Measurements from ENCODE around the gene AXIN2.

AXIN2 gene

GRCh38 chr17:65544672-65545071 is 16.8 kb downstream of the AXIN2 start:
- no peak for ATAC-seq (ENCODE audit: insufficient read depth, low read depth)
- peaks cover 15% of the 10 kb centered on the region; the same call in 1 of the 2 replicates for H3K36me3 ChIP-seq (ENCODE audit: insufficient read depth, low read length)

GRCh38 chr17:65542610-65543009 is 18.8 kb downstream of the AXIN2 start:
- TF ChIP-seq CTCF (IDR thresholded peaks at IDR 0.05; ENCODE audit: borderline replicate concordance, extremely low read depth, low read length, poor library complexity, severe bottlenecking) (no peak), EZH2 (IDR thresholded peaks at IDR 0.05; ENCODE audit: borderline replicate concordance, low read depth, low read length, severe bottlenecking) (no peak)
- ATAC-seq (ENCODE audit: insufficient read depth, low read depth) (no peak), DNase-seq (no peak)
- Histone ChIP-seq H3K9me3 (ENCODE audit: insufficient read depth, low read length, severe bottlenecking) (no peaks in the 10 kb centered on the region), H3K4me2 (ENCODE audit: insufficient read depth, low read length) (no peak overlapping the region), H2AFZ (ENCODE audit: low read depth, low read length) (no peak overlapping the region), H3K36me3 (ENCODE audit: insufficient read depth, low read length) (peaks cover 9% of the 10 kb centered on the region), H3K4me3 (ENCODE audit: low read depth in 1 of 2, low read length in 2 of 2) (no peak overlapping the region), H3K4me1 (ENCODE audit: insufficient read depth, low read length) (no peaks in the 10 kb centered on the region), H3K79me2 (ENCODE audit: insufficient read depth, low read length) (no peaks in the 10 kb centered on the region), H3K27ac (ENCODE audit: low read length) (no peak overlapping the region), H3K9ac (ENCODE audit: low read depth, low read length) (no peak overlapping the region), H3K27me3 (ENCODE audit: insufficient read depth, low read length, poor library complexity) (no peaks in the 10 kb centered on the region), H4K20me1 (ENCODE audit: insufficient read depth, low read length) (peaks cover 9% of the 10 kb centered on the region)

More at GRCh38 chr17:65544672-65545071, 16.8 kb downstream of the AXIN2 start:
- DNase-seq: no peak
- H4K20me1 ChIP-seq (ENCODE audit: insufficient read depth, low read length): peaks cover 10% of the 10 kb centered on the region
- H3K9ac ChIP-seq (ENCODE audit: low read depth, low read length): no peak overlapping the region
- TF ChIP-seq EZH2 (IDR thresholded peaks at IDR 0.05; ENCODE audit: borderline replicate concordance, low read depth, low read length, severe bottlenecking): no peak
- no peak for TF ChIP-seq CTCF (IDR thresholded peaks at IDR 0.05; ENCODE audit: borderline replicate concordance, extremely low read depth, low read length, poor library complexity, severe bottlenecking)
- no peaks in the 10 kb centered on the region for H3K9me3 ChIP-seq (ENCODE audit: insufficient read depth, low read length, severe bottlenecking)
- H3K79me2 ChIP-seq (ENCODE audit: insufficient read depth, low read length): no peaks in the 10 kb centered on the region
- no peak overlapping the region for H3K4me2 ChIP-seq (ENCODE audit: insufficient read depth, low read length)
- H2AFZ ChIP-seq (ENCODE audit: low read depth, low read length): no peak overlapping the region
- no peaks in the 10 kb centered on the region for H3K27me3 ChIP-seq (ENCODE audit: insufficient read depth, low read length, poor library complexity)
- H3K27ac ChIP-seq (ENCODE audit: low read length): no peak overlapping the region
- no peaks in the 10 kb centered on the region for H3K4me1 ChIP-seq (ENCODE audit: insufficient read depth, low read length)
- H3K4me3 ChIP-seq (ENCODE audit: low read depth in 1 of 2, low read length in 2 of 2): no peak overlapping the region

- no peak overlapping the region for H3K4me2 ChIP-seq (ENCODE audit: insufficient read depth, low read length)
- ATAC-seq (ENCODE audit: insufficient read depth, low read depth): no peak
- no peak overlapping the region for H3K9ac ChIP-seq (ENCODE audit: low read depth, low read length)
Observed at GRCh38 chr17:65542067-65542466, 19.4 kb downstream of the AXIN2 start.

More at GRCh38 chr17:65542067-65542466, 19.4 kb downstream of the AXIN2 start:
- Histone ChIP-seq H4K20me1 (ENCODE audit: insufficient read depth, low read length) (peaks cover 9% of the 10 kb centered on the region), H3K79me2 (ENCODE audit: insufficient read depth, low read length) (no peaks in the 10 kb centered on the region), H3K36me3 (ENCODE audit: insufficient read depth, low read length) (peaks cover 15% of the 10 kb centered on the region), H3K27ac (ENCODE audit: low read length) (no peak overlapping the region), H3K4me1 (ENCODE audit: insufficient read depth, low read length) (no peaks in the 10 kb centered on the region), H3K27me3 (ENCODE audit: insufficient read depth, low read length, poor library complexity) (no peaks in the 10 kb centered on the region), H3K9me3 (ENCODE audit: insufficient read depth, low read length, severe bottlenecking) (no peaks in the 10 kb centered on the region), H3K4me3 (ENCODE audit: low read depth in 1 of 2, low read length in 2 of 2) (no peak overlapping the region), H2AFZ (ENCODE audit: low read depth, low read length) (no peak overlapping the region)
- no peak for DNase-seq
- TF ChIP-seq CTCF (IDR thresholded peaks at IDR 0.05; ENCODE audit: borderline replicate concordance, extremely low read depth, low read length, poor library complexity, severe bottlenecking) (no peak), EZH2 (IDR thresholded peaks at IDR 0.05; ENCODE audit: borderline replicate concordance, low read depth, low read length, severe bottlenecking) (no peak)
